Breast epithelium (tissue), 4 donors: ENCODE measurements around the gene PIGV. TPM values are rescaled to one million over a fixed set of nuclear protein-coding genes. Genes with fewer than 3 reads are reported as not detected.

Experiments
- DNase-seq, 2 donors: peaks; one replicate each; pipeline ENCODE4 v3.0.0-alpha.2; 2019; ENCODE audit warnings: low spot score in 2 of 2
- H3K27ac ChIP-seq, 2 donors: fragments of 200-600 bp; sonication (generic) in 1 of 2; one replicate each; pipeline ENCODE4 v1.5.1; 2016 to 2019; ENCODE audit warnings: mild to moderate bottlenecking in 1 of 2
- H3K27me3 ChIP-seq, 2 donors: fragments of 200-600 bp; sonication (generic) in 1 of 2; one replicate each; pipeline versions ENCODE4 v1.5.1 to v1.6.0; 2017 to 2019; ENCODE audit warnings: control low read depth in 1 of 2, mild to moderate bottlenecking in 1 of 2
- H3K36me3 ChIP-seq: fragments of 200-600 bp; one replicate; pipeline ENCODE4 v1.5.1; 2019
- H3K4me1 ChIP-seq, 2 donors: fragments of 200-600 bp; sonication (generic); one replicate each; pipeline ENCODE4 v1.5.1; 2016 to 2019; ENCODE audit warnings: control low read depth in 1 of 2
- H3K4me3 ChIP-seq, 3 donors: fragments of 200-600 bp; sonication (generic); 1 replicate in 2 of 3; 2 replicates in 1 of 3; pipeline ENCODE4 v1.5.1; 2016 to 2019; ENCODE audit warnings: mild to moderate bottlenecking in 3 of 3, moderate library complexity in 2 of 3
- H3K9me3 ChIP-seq, 2 donors: fragments of 200-600 bp; sonication (generic) in 1 of 2; one replicate each; pipeline ENCODE4 v1.5.1; 2016 to 2019; ENCODE audit warnings: control low read depth in 1 of 2
- POLR2A ChIP-seq: fragments of 450-650 bp; IDR thresholded peaks from one replicate; pipeline ENCODE4 v1.6.1; 2016; ENCODE audit warnings: antibody characterized with exemption, mild to moderate bottlenecking, moderate library complexity
- POLR2AphosphoS5 ChIP-seq, 3 donors: sonication (generic); formaldehyde crosslinking; IDR thresholded peaks; one replicate each; pipeline ENCODE4 v1.6.1; 2017; ENCODE audit warnings: antibody characterized with exemption in 3 of 3
- intact Hi-C: fragments of 100-400 bp; cut with DNase I; formaldehyde crosslinking; loops from one replicate; pipeline ENCODE4 v1.15.1; 2023; ENCODE audit warnings: low total_unique reads
- total RNA-seq, 3 donors: library from RNA; depleted of rRNA; stranded (reverse); fragments of >200 nt; gene quantifications; one replicate each; pipeline ENCODE4 v1.1.0, GENCODE V29; 2016
- TF ChIP-seq, protein P1 (sequence below), 3 donors: fragments of 450-650 bp; IDR thresholded peaks; one replicate each; pipeline ENCODE4 v1.5.1; 2016 to 2017; ENCODE audit warnings: antibody characterized with exemption in 3 of 3, mild to moderate bottlenecking in 3 of 3, moderate library complexity in 3 of 3

Gene PIGV
- total RNA-seq, 3 donors from 2014 or later = 18.7 to 36.8 (median 29.7) TPM

DNA sequence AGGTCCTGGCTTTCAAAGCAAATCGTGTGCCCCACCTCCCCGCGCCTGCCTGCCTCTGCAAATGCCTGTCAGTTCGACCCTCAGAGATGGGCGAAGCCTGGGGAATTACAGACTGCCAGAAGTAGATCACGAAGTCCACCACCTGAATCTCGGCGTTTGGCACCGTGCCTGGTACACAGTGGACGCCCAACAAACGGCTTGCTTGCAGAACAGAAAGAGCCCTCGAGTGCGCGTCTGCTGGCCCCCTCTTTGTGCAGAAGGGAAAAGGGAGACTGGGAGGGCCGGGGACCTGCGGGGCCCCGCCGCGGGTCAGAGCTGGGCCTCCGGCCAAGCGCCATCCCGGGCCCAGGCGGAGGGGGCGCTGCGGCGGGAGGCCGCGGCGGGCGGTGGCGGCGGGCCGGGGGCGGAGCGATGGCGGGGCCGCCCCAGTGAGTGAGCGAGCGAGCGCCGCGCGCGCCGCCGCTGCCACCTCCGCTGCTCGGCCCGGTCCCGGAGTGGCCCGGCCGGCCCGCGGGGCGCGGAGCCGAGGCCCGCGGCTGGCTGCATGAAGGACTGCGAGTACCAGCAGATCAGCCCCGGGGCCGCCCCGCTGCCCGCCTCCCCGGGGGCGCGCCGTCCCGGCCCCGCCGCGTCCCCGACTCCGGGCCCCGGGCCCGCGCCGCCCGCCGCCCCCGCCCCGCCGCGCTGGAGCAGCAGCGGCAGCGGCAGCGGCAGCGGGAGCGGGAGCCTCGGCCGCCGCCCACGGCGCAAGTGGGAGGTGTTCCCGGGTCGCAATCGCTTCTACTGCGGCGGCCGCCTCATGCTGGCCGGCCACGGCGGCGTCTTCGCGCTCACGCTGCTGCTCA is 38.7 kb downstream of the PIGV start, which contains the start of gene ZDHHC18:
ZDHHC18 (plus strand) TSS at position 428 of the 845 bp plus-strand sequence; CDS start at position 545, 117 bp downstream.
- Histone ChIP-seq H3K4me1 (peaks cover 4 to 8% of the 10 kb centered on the region in 2 donors), H3K27ac (peak within 1 kb of the TSS; percentile 77 to 86), H3K36me3 (no peaks in the 10 kb centered on the region), H3K9me3 (no peaks in the 10 kb centered on the region), H3K4me3 (peak within 1 kb of the TSS; percentile 75 to 91 (median 81)), H3K27me3 (no peaks in the 10 kb centered on the region)
- peak in 1 of 2 donors; percentile 62 for DNase-seq
- no peak for TF ChIP-seq POLR2A
- peak in 1 of 3 donors; percentile 23 for TF ChIP-seq POLR2AphosphoS5 (IDR thresholded peaks at IDR 0.05)
- TF ChIP-seq, protein P1, sequence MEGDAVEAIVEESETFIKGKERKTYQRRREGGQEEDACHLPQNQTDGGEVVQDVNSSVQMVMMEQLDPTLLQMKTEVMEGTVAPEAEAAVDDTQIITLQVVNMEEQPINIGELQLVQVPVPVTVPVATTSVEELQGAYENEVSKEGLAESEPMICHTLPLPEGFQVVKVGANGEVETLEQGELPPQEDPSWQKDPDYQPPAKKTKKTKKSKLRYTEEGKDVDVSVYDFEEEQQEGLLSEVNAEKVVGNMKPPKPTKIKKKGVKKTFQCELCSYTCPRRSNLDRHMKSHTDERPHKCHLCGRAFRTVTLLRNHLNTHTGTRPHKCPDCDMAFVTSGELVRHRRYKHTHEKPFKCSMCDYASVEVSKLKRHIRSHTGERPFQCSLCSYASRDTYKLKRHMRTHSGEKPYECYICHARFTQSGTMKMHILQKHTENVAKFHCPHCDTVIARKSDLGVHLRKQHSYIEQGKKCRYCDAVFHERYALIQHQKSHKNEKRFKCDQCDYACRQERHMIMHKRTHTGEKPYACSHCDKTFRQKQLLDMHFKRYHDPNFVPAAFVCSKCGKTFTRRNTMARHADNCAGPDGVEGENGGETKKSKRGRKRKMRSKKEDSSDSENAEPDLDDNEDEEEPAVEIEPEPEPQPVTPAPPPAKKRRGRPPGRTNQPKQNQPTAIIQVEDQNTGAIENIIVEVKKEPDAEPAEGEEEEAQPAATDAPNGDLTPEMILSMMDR (IDR thresholded peaks at IDR 0.05) = peak; percentile 28 to 86 (median 53)
- intact Hi-C loops = no loop called here

DNA sequence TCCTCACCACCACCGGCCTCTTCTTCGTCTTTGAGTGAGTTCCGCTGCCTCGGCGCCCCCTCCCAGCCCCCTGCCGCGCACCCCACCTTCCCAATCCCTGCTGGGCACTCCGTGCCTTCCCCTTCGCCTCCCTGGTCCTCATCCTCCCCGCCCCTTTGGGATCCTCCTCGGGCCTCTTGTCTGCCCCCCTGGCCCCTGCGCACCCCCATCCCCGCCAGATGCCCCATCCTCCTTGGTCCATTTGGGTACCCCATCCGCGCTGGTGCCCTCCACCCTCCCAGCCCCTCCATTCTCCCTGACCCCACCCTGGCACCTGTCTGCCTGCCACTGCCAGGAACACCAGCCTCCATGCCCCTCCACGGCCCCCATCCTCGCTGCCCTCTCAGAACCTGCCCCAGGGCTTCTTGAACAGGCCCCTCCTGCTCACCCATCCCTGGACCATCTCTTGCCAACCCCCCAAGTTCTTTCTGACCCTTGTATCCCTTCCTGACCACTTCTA is 39.4 kb downstream of the PIGV start:
- intact Hi-C loops = no loop called here

DNA sequence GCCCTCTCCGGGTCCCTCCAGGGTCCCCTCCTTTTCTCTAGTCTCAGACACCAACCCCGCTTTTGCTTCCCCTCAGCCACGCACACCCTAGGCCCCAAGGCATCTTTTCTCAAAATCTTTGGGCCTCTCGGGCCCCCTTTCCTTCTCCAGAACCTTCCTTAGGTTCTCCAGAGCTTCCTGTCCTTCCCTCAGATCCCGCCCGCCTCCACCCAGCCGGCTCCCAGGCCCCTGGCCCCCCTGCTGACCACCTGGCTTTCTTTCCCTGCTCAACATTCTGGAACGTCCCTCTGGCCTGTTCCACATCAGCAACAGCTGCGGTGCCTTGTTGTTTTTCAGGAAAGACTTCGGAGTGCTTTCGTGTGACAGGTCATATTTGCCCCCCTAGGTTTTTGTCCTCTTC is 39.9 kb downstream of the PIGV start:
- Histone ChIP-seq H3K9me3 (no peaks in the 10 kb centered on the region), H3K4me1 (peaks cover 4 to 8% of the 10 kb centered on the region in 2 donors), H3K27me3 (no peaks in the 10 kb centered on the region), H3K27ac (peak overlapping the region; percentile 67 to 86), H3K4me3 (peak overlapping the region; percentile 75 to 91 (median 81)), H3K36me3 (peaks cover 2% of the 10 kb centered on the region)
- intact Hi-C loops = no loop called here
- TF ChIP-seq POLR2A (no peak), POLR2AphosphoS5 (IDR thresholded peaks at IDR 0.05) (no peak)
- TF ChIP-seq, protein P1 (IDR thresholded peaks at IDR 0.05) = no peak
- DNase-seq = no peak

More for the DNA sequence above, 39.4 kb downstream of the PIGV start:
- Histone ChIP-seq H3K27me3 (no peaks in the 10 kb centered on the region), H3K27ac (peak overlapping the region; percentile 67 to 86), H3K9me3 (no peaks in the 10 kb centered on the region), H3K4me1 (peaks cover 4 to 8% of the 10 kb centered on the region in 2 donors), H3K4me3 (peak overlapping the region; percentile 75 to 91 (median 81)), H3K36me3 (no peaks in the 10 kb centered on the region)
- TF ChIP-seq POLR2AphosphoS5 (IDR thresholded peaks at IDR 0.05) (no peak), POLR2A (no peak)
- TF ChIP-seq, protein P1 (IDR thresholded peaks at IDR 0.05) = no peak
- no peak for DNase-seq

DNA sequence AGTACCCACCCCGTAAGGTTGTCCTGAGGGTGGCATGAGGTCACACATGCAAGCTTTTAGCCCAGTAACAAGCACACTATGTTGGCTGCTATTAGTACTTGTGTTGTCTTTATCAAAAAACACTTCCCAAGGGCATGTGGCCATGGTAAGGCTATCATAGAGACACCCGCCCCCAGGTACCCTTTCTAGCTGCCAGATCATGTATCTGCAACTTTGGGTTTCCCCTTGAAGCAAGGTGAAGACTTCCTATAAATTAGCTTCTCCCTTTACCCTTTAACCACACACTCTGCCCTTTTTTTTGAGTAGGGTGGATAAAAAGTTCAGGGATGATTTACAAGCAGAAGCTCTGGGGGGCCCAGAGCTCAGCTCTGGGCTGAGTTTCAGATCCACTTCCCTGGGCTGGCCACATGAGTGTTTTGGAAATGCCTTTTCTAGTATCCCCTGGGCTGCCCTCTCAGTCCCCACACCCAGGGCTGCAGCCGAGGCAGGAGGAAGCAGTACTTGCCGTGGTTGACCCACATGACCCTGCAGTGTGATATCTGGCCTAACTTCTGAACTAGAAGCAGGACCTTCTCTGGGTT is 40.8 kb downstream of the PIGV start:
- intact Hi-C loops = no loop called here
- Histone ChIP-seq H3K27ac (peak overlapping the region in 1 of 2 donors; percentile 86), H3K27me3 (no peaks in the 10 kb centered on the region), H3K4me3 (peak overlapping the region in 1 of 3 donors; percentile 28), H3K4me1 (peaks cover 4 to 8% of the 10 kb centered on the region in 2 donors), H3K36me3 (peaks cover 7% of the 10 kb centered on the region), H3K9me3 (no peaks in the 10 kb centered on the region)
- TF ChIP-seq POLR2AphosphoS5 (IDR thresholded peaks at IDR 0.05) (no peak), POLR2A (no peak)
- TF ChIP-seq, protein P1 (IDR thresholded peaks at IDR 0.05) = no peak
- no peak for DNase-seq
